Stimulated activated CD4-positive, alpha-beta T cell treated with anti-CD3 and anti-CD28 coated beads, TNF-alpha, amount 100 ng/mL, for 24 hours (primary cell): ENCODE results near the gene SLC6A1.
"Not testable (repeated sequence)": the region's sequence is repeated elsewhere in the genome, so short reads cannot be mapped to it uniquely, and the experiment has no call there.

Source experiments
- DNase-seq, 3 experiments: peaks; one replicate each; pipeline ENCODE4 v3.0.0-alpha.2; 2020; ENCODE audit warnings: low read depth in 3 of 3

Gene SLC6A1

GRCh38 chr3:11059799-11060115 is 67.2 kb downstream of the SLC6A1 start:
- no peak for DNase-seq

- peak; percentile 1 to 50 (median 31) for DNase-seq
These were observed 68.1 kb downstream of the SLC6A1 start for GRCh38 chr3:11060500-11061251.

GRCh38 chr3:11061268-11061871 is 68.8 kb downstream of the SLC6A1 start:
- DNase-seq: not testable (repeated sequence)

GRCh38 chr3:11062704-11063103 is 70.2 kb downstream of the SLC6A1 start:
- no peak for DNase-seq

- no peak for DNase-seq
These were observed 78.7 kb downstream of the SLC6A1 start for GRCh38 chr3:11071096-11071755.

GRCh38 chr3:11072631-11073030 is 80.1 kb downstream of the SLC6A1 start:
- no peak for DNase-seq

- DNase-seq: no peak
These were observed 81.5 kb downstream of the SLC6A1 start for GRCh38 chr3:11074011-11074410.

GRCh38 chr3:11074451-11074850 is 81.9 kb downstream of the SLC6A1 start:
- DNase-seq: no peak

GRCh38 chr3:11075122-11075521 is 82.6 kb downstream of the SLC6A1 start:
- not testable (repeated sequence) for DNase-seq

- no peak for DNase-seq
These were observed 84.2 kb downstream of the SLC6A1 start for GRCh38 chr3:11076711-11077110.

- DNase-seq: no peak
These were observed 84.9 kb downstream of the SLC6A1 start for GRCh38 chr3:11077466-11077865.

- DNase-seq: no peak
These were observed 86.4 kb downstream of the SLC6A1 start for GRCh38 chr3:11078826-11079515.

- DNase-seq: no peak
These were observed 87.9 kb downstream of the SLC6A1 start for GRCh38 chr3:11080492-11080891.

- no peak for DNase-seq
These were observed 91.5 kb downstream of the SLC6A1 start for GRCh38 chr3:11084098-11084497.

GRCh38 chr3:11084677-11085076 is 92.1 kb downstream of the SLC6A1 start:
- DNase-seq: no peak

- DNase-seq: no peak
These were observed 92.7 kb downstream of the SLC6A1 start for GRCh38 chr3:11085093-11085840.

- DNase-seq: no peak
These were observed 94.3 kb downstream of the SLC6A1 start for GRCh38 chr3:11086856-11087255.

- DNase-seq: no peak
These were observed 95.5 kb downstream of the SLC6A1 start for GRCh38 chr3:11088066-11088465.

- DNase-seq: no peak
These were observed 96.3 kb downstream of the SLC6A1 start for GRCh38 chr3:11088831-11089230.
